Neural cell (in vitro differentiated cells): Measurements from ENCODE around the gene ATP7B. TPM values are rescaled to one million over a fixed set of nuclear protein-coding genes. Genes with fewer than 3 reads are reported as not detected.

Experiments
- H2AFZ ChIP-seq: fragments of 200-600, 300-800 bp; sonication (generic), shearing (Covaris generic); 2 replicates; pipeline ENCODE4 v1.6.0; 2014; ENCODE audit warnings: low read depth, mild to moderate bottlenecking, antibody characterized with exemption, low read length, moderate library complexity
- H3F3A ChIP-seq: fragments of 200-600 bp; shearing (Covaris generic); 2 replicates; pipeline ENCODE4 v1.6.1; 2016; ENCODE audit warnings: mild to moderate bottlenecking, moderate library complexity, mixed read lengths, antibody characterized with exemption, low read length; ENCODE audit not compliant: insufficient read depth, poor library complexity, severe bottlenecking
- H3K27ac ChIP-seq: fragments of 200-600, 300-800 bp; sonication (generic), shearing (Covaris generic); 2 replicates; pipeline ENCODE4 v1.5.1; 2014; ENCODE audit warnings: mild to moderate bottlenecking, low read length, moderate library complexity
- H3K27me3 ChIP-seq: fragments of 300-800, 200-600 bp; sonication (generic), shearing (Covaris generic); 2 replicates; pipeline ENCODE4 v1.6.0; 2014; ENCODE audit warnings: mild to moderate bottlenecking, low read depth, low read length, moderate library complexity; ENCODE audit not compliant: insufficient read depth
- H3K36me3 ChIP-seq: fragments of 300-800, 200-600 bp; sonication (generic), shearing (Covaris generic); 2 replicates; pipeline ENCODE4 v1.5.1; 2014; ENCODE audit warnings: mild to moderate bottlenecking, antibody characterized with exemption, low read length, moderate library complexity; ENCODE audit not compliant: insufficient read depth
- H3K4me2 ChIP-seq: fragments of 300-800, 200-600 bp; sonication (generic), shearing (Covaris generic); 2 replicates; pipeline ENCODE4 v1.6.0; 2014; ENCODE audit warnings: mild to moderate bottlenecking, low read length
- H3K4me3 ChIP-seq: fragments of 300-800, 200-600 bp; sonication (generic), shearing (Covaris generic); 2 replicates; pipeline ENCODE4 v1.5.1; 2014; ENCODE audit warnings: mild to moderate bottlenecking, low read length, moderate library complexity
- H3K79me2 ChIP-seq: fragments of 200-600 bp; shearing (Covaris generic); replicated peaks from 2 replicates; pipeline ENCODE4 v1.6.0; 2014; ENCODE audit warnings: mild to moderate bottlenecking, low read length, moderate library complexity; ENCODE audit not compliant: insufficient read depth
- H3K9ac ChIP-seq: fragments of 300-800, 200-600 bp; sonication (generic), shearing (Covaris generic); 2 replicates; pipeline ENCODE4 v1.6.1; 2016; ENCODE audit warnings: mild to moderate bottlenecking, low read length, mixed read lengths
- H3K9me2 ChIP-seq: fragments of 200-600 bp; shearing (Covaris generic); 2 replicates; pipeline ENCODE4 v1.6.1; 2016; ENCODE audit warnings: mild to moderate bottlenecking, low read length, mixed read lengths; ENCODE audit not compliant: insufficient read depth
- H3K9me3 ChIP-seq: fragments of 200-600, 300-800 bp; sonication (generic), shearing (Covaris generic); 2 replicates; pipeline ENCODE4 v1.6.1; 2016; ENCODE audit warnings: mild to moderate bottlenecking, mixed run types, low read length, moderate library complexity, mixed read lengths
- H4K20me1 ChIP-seq: fragments of 200-600 bp; shearing (Covaris generic); 2 replicates; pipeline ENCODE4 v1.6.1; 2016; ENCODE audit warnings: mild to moderate bottlenecking, mixed run types; ENCODE audit not compliant: insufficient read depth
- EZH2 ChIP-seq: fragments of 200-600, 300-800 bp; shearing (Covaris generic), sonication (generic); IDR thresholded peaks from 2 replicates; pipeline ENCODE4 v1.6.1; 2014; ENCODE audit warnings: antibody characterized with exemption, low read length, borderline replicate concordance, mild to moderate bottlenecking; ENCODE audit not compliant: insufficient read depth, poor library complexity, severe bottlenecking
- MXI1 ChIP-seq: fragments of 450-650 bp; conservative IDR thresholded peaks from 2 replicates; pipeline ENCODE4 v1.6.1; 2014; ENCODE audit warnings: antibody characterized with exemption, mild to moderate bottlenecking; ENCODE audit not compliant: poor library complexity, severe bottlenecking
- POLR2AphosphoS5 ChIP-seq: IDR thresholded peaks from 2 replicates; pipeline ENCODE4 v1.6.1; 2012
- RAD21 ChIP-seq: fragments of 450-650 bp; conservative IDR thresholded peaks from 2 replicates; pipeline ENCODE4 v1.6.1; 2014; ENCODE audit warnings: antibody characterized with exemption, mild to moderate bottlenecking, moderate library complexity
- REST ChIP-seq: IDR thresholded peaks from 2 replicates; pipeline ENCODE4 v1.6.1; 2012; ENCODE audit warnings: borderline replicate concordance
- SMC3 ChIP-seq: fragments of 450-650 bp; conservative IDR thresholded peaks from 2 replicates; pipeline ENCODE4 v1.6.1; 2014; ENCODE audit warnings: antibody characterized with exemption, mild to moderate bottlenecking, moderate library complexity; ENCODE audit not compliant: poor library complexity
- TAF1 ChIP-seq: IDR thresholded peaks from 2 replicates; pipeline ENCODE4 v1.6.1; 2012; ENCODE audit warnings: low read depth
- polyA plus RNA-seq: library from polyadenylated mRNA; depleted of rRNA; stranded (reverse); fragments of >200 nt; gene quantifications from 2 replicates; pipeline ENCODE4 v1.2.3, GENCODE V29; 2014
- TF ChIP-seq, protein P1 (sequence below): fragments of 450-650 bp; IDR thresholded peaks from 2 replicates; pipeline ENCODE4 v1.5.1; 2014; ENCODE audit warnings: antibody characterized with exemption, mild to moderate bottlenecking, moderate library complexity; ENCODE audit not compliant: poor library complexity, severe bottlenecking

ATP7B gene
- polyA plus RNA-seq, 1 donor from 2014 or later, result 6.3 TPM

DNA sequence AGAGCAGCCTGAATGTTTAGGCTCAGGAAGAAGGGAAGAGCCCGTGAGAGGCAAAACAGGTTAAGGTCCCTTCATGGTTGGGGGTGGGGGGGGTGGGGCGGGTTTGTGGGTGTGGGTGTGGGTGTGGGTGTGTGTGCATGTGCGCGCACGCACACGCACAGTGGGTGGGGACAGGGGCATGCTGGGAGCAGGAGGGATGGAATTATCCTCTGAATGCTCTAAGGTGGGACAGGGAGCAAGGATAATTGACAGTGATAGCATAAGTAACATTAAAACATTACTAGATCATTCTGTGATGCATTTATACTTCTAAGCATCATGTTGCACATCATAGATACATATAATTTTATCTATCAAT, 84.7 kb downstream of the ATP7B start:
- Histone ChIP-seq H3K27ac (no peak overlapping the region), H3K4me3 (no peak overlapping the region), H3K9ac (no peak overlapping the region), H3F3A (no peaks in the 10 kb centered on the region), H3K79me2 (no peaks in the 10 kb centered on the region), H3K9me3 (no peaks in the 10 kb centered on the region), H4K20me1 (no peaks in the 10 kb centered on the region), H3K4me2 (no peak overlapping the region), H3K36me3 (no peaks in the 10 kb centered on the region), H3K9me2 (no peaks in the 10 kb centered on the region), H3K27me3 (no peaks in the 10 kb centered on the region), H2AFZ (no peak overlapping the region)
- no peak for TF ChIP-seq REST

DNA sequence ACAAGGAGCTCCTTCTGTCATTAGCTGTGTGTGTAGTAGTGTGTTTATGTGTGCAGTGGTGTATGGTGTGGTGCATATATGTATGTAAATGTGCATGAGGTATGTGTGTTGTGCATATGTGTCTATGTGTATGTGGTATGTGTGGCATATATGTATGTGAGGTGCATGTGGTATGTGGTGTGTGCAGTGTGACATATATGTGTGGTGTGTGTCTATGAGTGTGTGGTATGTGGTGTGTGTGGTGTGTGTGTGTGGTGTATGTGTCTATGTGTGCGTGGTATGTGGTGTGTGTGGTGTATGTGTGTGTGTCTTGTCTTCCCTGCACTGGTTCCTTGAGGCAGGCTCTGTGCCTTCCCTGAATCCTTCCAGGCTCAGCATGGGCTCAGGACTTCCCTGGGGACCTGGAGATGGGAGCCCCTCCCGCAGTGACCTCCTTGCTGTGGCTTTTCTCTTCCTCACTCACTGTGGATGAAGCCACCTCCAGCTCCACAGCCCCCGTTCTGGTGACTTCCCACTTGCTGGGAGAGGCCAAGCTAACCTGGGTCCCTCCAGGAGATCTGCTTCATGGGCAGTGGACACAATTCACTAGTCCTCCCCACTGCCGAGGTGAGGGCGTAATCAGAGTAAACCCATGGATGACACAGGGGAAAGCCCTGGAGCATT, 85.3 kb downstream of the ATP7B start:
- no peak overlapping the region for H3K4me2 ChIP-seq
- H3K9me2 ChIP-seq, result no peaks in the 10 kb centered on the region
- no peak for TF ChIP-seq MXI1
- no peak for TF ChIP-seq EZH2
- TF ChIP-seq RAD21, result no peak
- TF ChIP-seq REST, result no peak
- TF ChIP-seq, protein P1, sequence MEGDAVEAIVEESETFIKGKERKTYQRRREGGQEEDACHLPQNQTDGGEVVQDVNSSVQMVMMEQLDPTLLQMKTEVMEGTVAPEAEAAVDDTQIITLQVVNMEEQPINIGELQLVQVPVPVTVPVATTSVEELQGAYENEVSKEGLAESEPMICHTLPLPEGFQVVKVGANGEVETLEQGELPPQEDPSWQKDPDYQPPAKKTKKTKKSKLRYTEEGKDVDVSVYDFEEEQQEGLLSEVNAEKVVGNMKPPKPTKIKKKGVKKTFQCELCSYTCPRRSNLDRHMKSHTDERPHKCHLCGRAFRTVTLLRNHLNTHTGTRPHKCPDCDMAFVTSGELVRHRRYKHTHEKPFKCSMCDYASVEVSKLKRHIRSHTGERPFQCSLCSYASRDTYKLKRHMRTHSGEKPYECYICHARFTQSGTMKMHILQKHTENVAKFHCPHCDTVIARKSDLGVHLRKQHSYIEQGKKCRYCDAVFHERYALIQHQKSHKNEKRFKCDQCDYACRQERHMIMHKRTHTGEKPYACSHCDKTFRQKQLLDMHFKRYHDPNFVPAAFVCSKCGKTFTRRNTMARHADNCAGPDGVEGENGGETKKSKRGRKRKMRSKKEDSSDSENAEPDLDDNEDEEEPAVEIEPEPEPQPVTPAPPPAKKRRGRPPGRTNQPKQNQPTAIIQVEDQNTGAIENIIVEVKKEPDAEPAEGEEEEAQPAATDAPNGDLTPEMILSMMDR, result no peak
- TF ChIP-seq TAF1, result no peak
- TF ChIP-seq POLR2AphosphoS5, result no peak
- TF ChIP-seq SMC3, result no peak
- H3F3A ChIP-seq, result no peaks in the 10 kb centered on the region
- H3K9me3 ChIP-seq, result no peaks in the 10 kb centered on the region
- no peak overlapping the region for H3K9ac ChIP-seq
- no peaks in the 10 kb centered on the region for H3K79me2 ChIP-seq
- H2AFZ ChIP-seq, result no peak overlapping the region
- H3K27ac ChIP-seq, result no peak overlapping the region
- no peak overlapping the region for H3K4me3 ChIP-seq
- H3K27me3 ChIP-seq, result no peaks in the 10 kb centered on the region
- H4K20me1 ChIP-seq, result no peaks in the 10 kb centered on the region
- H3K36me3 ChIP-seq, result no peaks in the 10 kb centered on the region
